OCI-LY3 (cell line): Measurements from ENCODE around the gene E2F1.

Experiments
- EZH2phosphoT487 ChIP-seq: fragments of 200-600 bp; shearing (Covaris generic); IDR thresholded peaks from 2 replicates; pipeline ENCODE4 v1.6.1; 2018; ENCODE audit warnings: antibody characterized with exemption, mixed run types, low read depth
- TF ChIP-seq, protein P1 (sequence below): fragments of 200-600, 300-600 bp; sonication (generic); IDR thresholded peaks from 2 replicates; pipeline ENCODE4 v1.5.1; 2014; ENCODE audit warnings: antibody characterized with exemption, low read length, low read depth

DNA sequence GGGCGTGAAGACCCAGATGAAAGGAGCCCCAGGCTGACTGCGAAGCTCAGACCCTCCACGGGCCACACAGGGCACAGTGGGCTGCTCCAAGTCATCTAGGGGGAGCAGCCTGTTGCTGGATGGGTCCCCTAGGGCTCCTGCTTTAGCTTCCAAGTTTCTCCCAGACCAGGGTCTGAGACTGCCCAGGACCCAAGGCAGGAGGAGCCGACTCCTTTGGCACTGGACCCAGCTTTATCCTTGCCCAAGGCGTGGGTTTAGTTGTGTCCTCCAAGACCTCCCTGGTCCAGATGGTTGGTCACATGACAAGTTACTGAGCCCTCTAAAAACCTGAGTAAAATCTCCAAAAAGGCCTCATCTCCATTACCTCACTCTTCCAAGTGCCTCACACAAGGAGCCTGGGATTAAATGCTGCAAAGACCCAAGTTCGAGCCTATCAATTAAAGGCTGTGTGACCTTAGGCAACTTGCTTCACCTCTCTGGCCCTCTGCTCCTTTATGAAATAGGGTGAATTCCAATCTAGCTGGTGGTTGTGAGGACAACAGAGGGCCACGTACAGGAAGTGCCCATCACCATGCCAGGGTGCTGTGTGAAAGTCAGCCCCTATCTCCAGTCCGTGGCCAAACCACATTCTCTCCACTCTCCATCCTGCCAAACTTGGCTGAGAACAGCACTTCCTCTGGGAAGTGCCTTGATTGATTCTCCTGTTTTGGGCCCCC is 14.5 kb downstream of the E2F1 start:
- TF ChIP-seq, protein P1, sequence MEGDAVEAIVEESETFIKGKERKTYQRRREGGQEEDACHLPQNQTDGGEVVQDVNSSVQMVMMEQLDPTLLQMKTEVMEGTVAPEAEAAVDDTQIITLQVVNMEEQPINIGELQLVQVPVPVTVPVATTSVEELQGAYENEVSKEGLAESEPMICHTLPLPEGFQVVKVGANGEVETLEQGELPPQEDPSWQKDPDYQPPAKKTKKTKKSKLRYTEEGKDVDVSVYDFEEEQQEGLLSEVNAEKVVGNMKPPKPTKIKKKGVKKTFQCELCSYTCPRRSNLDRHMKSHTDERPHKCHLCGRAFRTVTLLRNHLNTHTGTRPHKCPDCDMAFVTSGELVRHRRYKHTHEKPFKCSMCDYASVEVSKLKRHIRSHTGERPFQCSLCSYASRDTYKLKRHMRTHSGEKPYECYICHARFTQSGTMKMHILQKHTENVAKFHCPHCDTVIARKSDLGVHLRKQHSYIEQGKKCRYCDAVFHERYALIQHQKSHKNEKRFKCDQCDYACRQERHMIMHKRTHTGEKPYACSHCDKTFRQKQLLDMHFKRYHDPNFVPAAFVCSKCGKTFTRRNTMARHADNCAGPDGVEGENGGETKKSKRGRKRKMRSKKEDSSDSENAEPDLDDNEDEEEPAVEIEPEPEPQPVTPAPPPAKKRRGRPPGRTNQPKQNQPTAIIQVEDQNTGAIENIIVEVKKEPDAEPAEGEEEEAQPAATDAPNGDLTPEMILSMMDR, result no peak
- TF ChIP-seq EZH2phosphoT487, result no peak
